HG02610 (cell line): ENCODE results near the gene CNN2.

Experiments used
- ATAC-seq: cut with Tn5 transposase; IDR thresholded peaks from one replicate; pipeline ENCODE4 v1.9.1; 2021; ENCODE audit warnings: mild to moderate bottlenecking, moderate library complexity; ENCODE audit not compliant: unreplicated experiment

CNN2 gene

GRCh38 chr19:1026783-1027649 lies 608 bp downstream of the CNN2 start:
- ATAC-seq: peak; percentile 3

- ATAC-seq: no peak
These were observed 1.2 kb downstream of the CNN2 start for GRCh38 chr19:1027650-1028061.

GRCh38 chr19:1028062-1028926 lies 1.9 kb downstream of the CNN2 start:
- no peak for ATAC-seq

DNA sequence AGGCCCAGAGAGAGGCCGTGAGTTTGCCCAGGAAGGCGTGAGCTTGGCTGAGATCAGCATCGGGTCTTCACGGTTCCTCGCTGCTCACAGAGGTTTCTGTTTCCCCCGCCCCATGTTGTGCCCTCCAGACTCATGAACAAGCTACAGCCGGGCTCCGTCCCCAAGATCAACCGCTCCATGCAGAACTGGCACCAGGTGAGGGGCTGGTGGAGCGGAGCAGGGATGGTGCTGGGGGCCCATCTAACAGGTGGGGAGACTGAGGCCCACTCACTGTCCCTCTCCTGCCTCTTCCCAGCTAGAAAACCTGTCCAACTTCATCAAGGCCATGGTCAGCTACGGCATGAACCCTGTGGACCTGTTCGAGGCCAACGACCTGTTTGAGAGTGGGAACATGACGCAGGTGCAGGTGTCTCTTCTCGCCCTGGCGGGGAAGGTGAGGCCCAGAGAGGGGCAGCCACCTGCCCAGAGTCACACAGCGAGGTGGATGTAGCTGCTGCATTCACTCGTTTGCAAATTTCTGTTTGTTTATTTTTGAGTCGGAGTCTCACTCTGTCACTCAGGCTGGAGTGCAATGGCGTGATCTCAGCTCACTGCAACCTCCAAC lies 6.0 kb downstream of the CNN2 start:
- no peak for ATAC-seq

DNA sequence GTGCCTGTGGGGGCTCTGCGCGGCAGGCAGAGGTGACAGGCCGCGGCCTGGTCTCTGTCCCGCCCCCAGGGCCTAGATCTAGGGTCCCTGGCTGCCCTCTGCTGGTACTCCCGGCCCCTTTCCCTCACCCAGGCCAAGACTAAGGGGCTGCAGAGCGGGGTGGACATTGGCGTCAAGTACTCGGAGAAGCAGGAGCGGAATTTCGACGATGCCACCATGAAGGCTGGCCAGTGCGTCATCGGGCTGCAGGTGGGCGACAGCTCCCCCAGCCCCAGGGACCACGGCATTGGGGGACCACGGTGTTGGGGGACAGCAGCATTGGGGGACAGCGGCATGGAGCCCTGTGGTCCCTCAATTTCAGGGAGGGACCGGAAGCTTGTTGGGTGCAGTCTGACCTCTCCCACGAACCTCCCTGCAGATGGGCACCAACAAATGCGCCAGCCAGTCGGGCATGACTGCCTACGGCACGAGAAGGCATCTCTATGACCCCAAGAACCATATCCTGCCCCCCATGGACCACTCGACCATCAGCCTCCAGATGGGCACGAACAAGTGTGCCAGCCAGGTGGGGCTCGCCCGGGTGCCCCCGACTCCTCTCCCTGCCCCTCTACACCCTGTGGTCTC lies 9.7 kb downstream of the CNN2 start:
- no peak for ATAC-seq

DNA sequence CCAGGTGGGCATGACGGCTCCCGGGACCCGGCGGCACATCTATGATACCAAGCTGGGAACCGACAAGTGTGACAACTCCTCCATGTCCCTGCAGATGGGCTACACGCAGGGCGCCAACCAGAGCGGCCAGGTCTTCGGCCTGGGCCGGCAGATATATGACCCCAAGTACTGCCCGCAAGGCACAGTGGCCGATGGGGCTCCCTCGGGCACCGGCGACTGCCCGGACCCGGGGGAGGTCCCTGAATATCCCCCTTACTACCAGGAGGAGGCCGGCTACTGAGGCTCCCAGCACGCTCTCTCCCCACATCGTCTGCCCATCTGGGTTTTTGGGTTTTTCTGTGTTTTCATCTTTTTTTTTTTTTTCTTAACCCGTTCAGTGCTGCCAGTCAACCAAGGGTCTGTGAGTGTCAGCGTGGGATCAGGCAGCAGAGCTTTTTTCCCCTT lies 11.2 kb downstream of the CNN2 start:
- ATAC-seq: no peak

DNA sequence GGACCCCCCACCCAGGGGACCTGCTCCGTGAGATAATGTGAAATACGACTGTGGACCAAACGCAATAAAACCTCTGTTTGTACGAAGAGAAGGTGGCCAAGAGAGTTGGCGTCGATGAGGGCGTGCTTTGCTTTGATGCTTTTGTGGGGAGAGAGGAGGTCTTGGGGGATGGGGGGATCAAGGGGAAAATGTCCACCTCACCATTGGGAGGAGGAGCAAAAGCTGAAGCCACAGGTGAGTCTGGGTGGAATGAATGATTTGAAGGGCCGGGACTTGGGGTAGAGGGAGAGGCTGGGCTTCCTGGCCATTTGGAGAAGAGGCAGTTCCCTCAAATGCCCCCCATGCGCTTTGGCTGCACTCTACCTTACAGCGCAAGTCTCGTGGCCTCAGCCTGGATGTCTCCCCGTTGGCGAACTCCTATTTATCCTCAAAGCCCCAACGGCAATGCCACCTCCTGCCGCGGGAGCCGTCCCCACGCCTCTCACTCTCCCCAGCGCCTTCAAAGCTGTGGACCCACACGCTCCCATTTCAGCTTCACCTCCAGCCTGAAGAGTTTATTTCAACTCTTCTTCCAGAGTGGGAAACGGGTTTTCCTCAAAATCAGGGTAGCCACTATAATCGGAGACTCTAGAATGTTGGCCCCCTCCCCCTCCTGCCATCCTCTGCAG lies 12.7 kb downstream of the CNN2 start:
- ATAC-seq: no peak

DNA sequence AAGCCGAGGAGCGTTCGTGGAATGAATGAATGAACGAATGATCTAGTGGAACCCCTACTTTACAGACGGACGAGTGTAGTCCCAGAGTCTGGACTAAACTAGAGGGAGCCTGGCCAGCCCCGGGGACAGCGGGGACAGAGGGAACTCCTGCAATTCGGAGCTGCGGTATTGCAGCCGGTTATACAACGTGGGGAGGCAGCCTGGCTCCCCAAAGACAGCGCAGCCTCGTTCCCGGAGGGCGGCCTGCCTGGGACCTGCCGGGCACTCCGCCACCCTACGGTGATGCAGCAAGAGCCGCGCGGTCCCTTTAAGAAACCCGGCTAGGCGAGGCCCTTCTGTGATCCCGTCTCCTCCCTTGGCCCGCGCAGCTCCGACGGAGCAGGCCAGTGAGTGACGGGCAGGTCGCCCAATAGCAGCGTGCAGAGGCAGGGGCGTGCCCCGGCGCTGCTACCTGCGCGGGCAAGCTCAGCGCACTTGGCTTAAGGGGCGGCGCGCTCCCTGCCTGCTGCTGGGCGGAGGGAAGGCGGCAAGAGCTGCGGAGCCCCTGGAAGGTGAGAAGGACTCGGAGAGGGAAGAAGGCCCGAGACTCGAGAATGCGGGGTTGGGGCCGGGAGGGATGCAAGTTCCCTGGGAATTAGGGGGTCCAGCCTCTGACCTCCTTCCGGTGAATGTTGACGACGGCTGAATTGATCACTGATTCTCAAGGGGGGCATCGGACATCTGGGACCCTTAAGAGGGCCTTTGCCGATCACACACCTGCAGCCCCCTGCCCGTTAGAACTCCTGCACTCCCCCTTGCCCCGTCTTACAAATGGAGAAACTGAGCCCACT lies 13.5 kb downstream of the CNN2 start, which contains the start of gene ABCA7:
Gene ABCA7, plus strand, starts transcription at position 462 of the 830 bp plus-strand sequence. CDS start 1,255 bp downstream, outside the sequence.
- peak; percentile 68 for ATAC-seq

- peak; percentile 48 for ATAC-seq
These were observed 14.3 kb downstream of the CNN2 start for GRCh38 chr19:1040476-1041271.

GRCh38 chr19:1041272-1041834 lies 14.9 kb downstream of the CNN2 start:
- ATAC-seq: no peak

- ATAC-seq: no peak
These were observed 15.7 kb downstream of the CNN2 start for GRCh38 chr19:1041835-1042685.

GRCh38 chr19:1042689-1043511 lies 16.5 kb downstream of the CNN2 start:
- ATAC-seq: no peak

GRCh38 chr19:1045247-1045603 lies 18.8 kb downstream of the CNN2 start:
- no peak for ATAC-seq

- ATAC-seq: no peak
These were observed 19.8 kb downstream of the CNN2 start for GRCh38 chr19:1046117-1046626.

DNA sequence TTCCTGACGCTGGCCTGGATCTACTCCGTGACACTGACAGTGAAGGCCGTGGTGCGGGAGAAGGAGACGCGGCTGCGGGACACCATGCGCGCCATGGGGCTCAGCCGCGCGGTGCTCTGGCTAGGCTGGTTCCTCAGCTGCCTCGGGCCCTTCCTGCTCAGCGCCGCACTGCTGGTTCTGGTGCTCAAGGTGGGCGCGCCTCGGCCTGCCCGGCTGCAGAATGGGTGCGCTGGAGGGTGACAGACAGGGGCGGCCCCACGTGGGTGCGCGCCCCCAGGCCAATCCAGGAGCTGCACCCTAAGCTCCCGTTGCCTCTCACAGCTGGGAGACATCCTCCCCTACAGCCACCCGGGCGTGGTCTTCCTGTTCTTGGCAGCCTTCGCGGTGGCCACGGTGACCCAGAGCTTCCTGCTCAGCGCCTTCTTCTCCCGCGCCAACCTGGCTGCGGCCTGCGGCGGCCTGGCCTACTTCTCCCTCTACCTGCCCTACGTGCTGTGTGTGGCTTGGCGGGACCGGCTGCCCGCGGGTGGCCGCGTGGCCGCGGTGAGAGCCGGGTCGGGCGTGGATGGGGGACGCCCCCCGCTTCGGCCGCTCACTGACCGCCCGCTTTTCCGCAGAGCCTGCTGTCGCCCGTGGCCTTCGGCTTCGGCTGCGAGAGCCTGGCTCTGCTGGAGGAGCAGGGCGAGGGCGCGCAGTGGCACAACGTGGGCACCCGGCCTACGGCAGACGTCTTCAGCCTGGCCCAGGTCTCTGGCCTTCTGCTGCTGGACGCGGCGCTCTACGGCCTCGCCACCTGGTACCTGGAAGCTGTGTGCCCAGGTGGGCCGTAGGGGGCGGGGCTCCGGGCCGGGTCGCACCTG lies 20.7 kb downstream of the CNN2 start:
- ATAC-seq: no peak
